Myocyte (in vitro differentiated cells): ENCODE results near the gene RNF213. TPM values are rescaled to one million over a fixed set of nuclear protein-coding genes. Genes with fewer than 3 reads are reported as not detected.
"Not testable (repeated sequence)": the region's sequence is repeated elsewhere in the genome, so short reads cannot be mapped to it uniquely, and the experiment has no call there.

Source experiments
- DNase-seq: peaks from one replicate; pipeline ENCODE4 v3.0.0-alpha.2; 2012; ENCODE audit warnings: low read depth
- total RNA-seq: library from RNA; depleted of rRNA; stranded (reverse); fragments of >200 nt; gene quantifications from 2 replicates; pipeline ENCODE4 v1.2.3, GENCODE V29; 2014

RNF213 gene
- total RNA-seq, 1 donor from 2014 or later = 39.0 TPM

- DNase-seq = no peak
These were observed 6.7 kb downstream of the RNF213 start for GRCh38 chr17:80267391-80267790.

GRCh38 chr17:80268427-80268826 lies 7.8 kb downstream of the RNF213 start:
- DNase-seq = no peak

GRCh38 chr17:80269405-80269807 lies 8.8 kb downstream of the RNF213 start:
- no peak for DNase-seq

- DNase-seq = no peak
These were observed 9.5 kb downstream of the RNF213 start for GRCh38 chr17:80270104-80270503.

GRCh38 chr17:80270836-80271235 lies 10.2 kb downstream of the RNF213 start:
- DNase-seq = no peak

- DNase-seq = no peak
These were observed 11.7 kb downstream of the RNF213 start for GRCh38 chr17:80272366-80272765.

GRCh38 chr17:80274331-80274730 lies 13.7 kb downstream of the RNF213 start:
- no peak for DNase-seq

GRCh38 chr17:80274871-80275449 lies 14.3 kb downstream of the RNF213 start:
- no peak for DNase-seq

GRCh38 chr17:80275857-80276256 lies 15.2 kb downstream of the RNF213 start:
- not testable (repeated sequence) for DNase-seq

GRCh38 chr17:80277751-80278671 lies 17.4 kb downstream of the RNF213 start:
- no peak for DNase-seq

- DNase-seq = peak; percentile 73
These were observed 19.2 kb downstream of the RNF213 start for GRCh38 chr17:80279895-80280294.

GRCh38 chr17:80281516-80281915 lies 20.9 kb downstream of the RNF213 start:
- DNase-seq = no peak

GRCh38 chr17:80283116-80283852 lies 22.6 kb downstream of the RNF213 start:
- no peak for DNase-seq

GRCh38 chr17:80284631-80285030 lies 24.0 kb downstream of the RNF213 start:
- DNase-seq = peak; percentile 25

GRCh38 chr17:80285237-80285920 lies 24.7 kb downstream of the RNF213 start:
- DNase-seq = no peak

- DNase-seq = no peak
These were observed 25.9 kb downstream of the RNF213 start for GRCh38 chr17:80286638-80286960.

GRCh38 chr17:80287038-80287437 lies 26.4 kb downstream of the RNF213 start:
- DNase-seq = no peak

- no peak for DNase-seq
These were observed 27.3 kb downstream of the RNF213 start for GRCh38 chr17:80287806-80288567.

GRCh38 chr17:80289616-80290015 lies 29.0 kb downstream of the RNF213 start:
- DNase-seq = no peak

GRCh38 chr17:80290156-80290555 lies 29.5 kb downstream of the RNF213 start:
- DNase-seq = no peak

- no peak for DNase-seq
These were observed 30.6 kb downstream of the RNF213 start for GRCh38 chr17:80291260-80291659.
